Measurements from ENCODE around the gene VPS18. TPM values are rescaled to one million over a fixed set of nuclear protein-coding genes. Genes with fewer than 3 reads are reported as not detected.
A peak's percentile ranks its signal among the peaks of the same experiment; 100 is the strongest.

The VPS18 gene
- total RNA-seq, 1 experiment from 2014 or later: 23.8 TPM

DNA sequence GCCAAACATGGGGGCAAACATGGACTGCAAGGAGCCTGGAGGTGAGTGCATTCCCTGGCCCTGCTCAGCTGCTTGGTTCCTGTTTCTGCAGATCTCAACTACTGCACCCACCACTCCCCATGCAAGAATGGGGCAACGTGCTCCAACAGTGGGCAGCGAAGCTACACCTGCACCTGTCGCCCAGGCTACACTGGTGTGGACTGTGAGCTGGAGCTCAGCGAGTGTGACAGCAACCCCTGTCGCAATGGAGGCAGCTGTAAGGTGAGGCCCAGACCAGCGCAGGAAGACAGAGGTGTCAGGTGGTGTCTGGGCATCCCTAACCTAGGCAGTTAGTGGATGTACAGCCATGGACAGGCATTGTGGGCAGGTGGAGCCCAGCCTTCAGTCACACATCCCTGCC lies 40.2 kb downstream of the VPS18 start:
- Histone ChIP-seq H3K9me3 (ENCODE audit: low read depth, low read length, poor library complexity, severe bottlenecking) (no peaks in the 10 kb centered on the region), H3K36me3 (ENCODE audit: insufficient read depth, low read length, poor library complexity, severe bottlenecking) (no peaks in the 10 kb centered on the region), H3K4me1 (ENCODE audit: insufficient read depth, low read length, poor library complexity, severe bottlenecking) (peaks cover 25% of the 10 kb centered on the region), H3K27ac (ENCODE audit: low read depth, low read length, poor library complexity, severe bottlenecking) (no peak overlapping the region), H3K4me3 (ENCODE audit: low read depth, low read length, poor library complexity, severe bottlenecking) (no peak overlapping the region), H3K27me3 (replicated peaks; ENCODE audit: insufficient read depth, low read depth, low read length, poor library complexity) (peaks cover 19% of the 10 kb centered on the region)
- POLR2A ChIA-PET (ENCODE audit: low non-redundant PET): no interaction called here
- no peak for TF ChIP-seq EZH2 (IDR thresholded peaks at IDR 0.05; ENCODE audit: borderline replicate concordance, low read depth, low read length, poor library complexity, severe bottlenecking)
- no peak for TF ChIP-seq CTCF (conservative IDR thresholded peaks at IDR 0.05; ENCODE audit: low read depth, low read length)
- intact Hi-C loops (cut with micrococcal nuclease; ENCODE audit: unreplicated experiment): no loop called here
- no TSS peak for BruUV-seq (replicated peaks)
- DNase-seq (ENCODE audit: low spot score): no peak
- CTCF ChIA-PET: interaction anchor here (0.6 kb wide), 1 partner anchor 381 kb away, joined by 4 read pairs; no protein-coding TSS in a partner anchor

GRCh38 chr15:40936234-40936708 lies 42.0 kb downstream of the VPS18 start:
- Histone ChIP-seq H3K9me3 (ENCODE audit: low read depth, low read length, poor library complexity, severe bottlenecking) (no peaks in the 10 kb centered on the region), H3K27ac (ENCODE audit: low read depth, low read length, poor library complexity, severe bottlenecking) (no peak overlapping the region), H3K27me3 (replicated peaks; ENCODE audit: insufficient read depth, low read depth, low read length, poor library complexity) (peaks cover 1% of the 10 kb centered on the region), H3K4me3 (ENCODE audit: low read depth, low read length, poor library complexity, severe bottlenecking) (no peak overlapping the region), H3K36me3 (ENCODE audit: insufficient read depth, low read length, poor library complexity, severe bottlenecking) (no peaks in the 10 kb centered on the region), H3K4me1 (ENCODE audit: insufficient read depth, low read length, poor library complexity, severe bottlenecking) (peaks cover 25% of the 10 kb centered on the region)
- TF ChIP-seq CTCF (conservative IDR thresholded peaks at IDR 0.05; ENCODE audit: low read depth, low read length): no peak
- CTCF ChIA-PET: no interaction called here
- POLR2A ChIA-PET (ENCODE audit: low non-redundant PET): no interaction called here
- intact Hi-C loops (cut with micrococcal nuclease; ENCODE audit: unreplicated experiment): no loop called here
- DNase-seq (ENCODE audit: low spot score): no peak
- BruUV-seq (replicated peaks): no TSS peak

DNA sequence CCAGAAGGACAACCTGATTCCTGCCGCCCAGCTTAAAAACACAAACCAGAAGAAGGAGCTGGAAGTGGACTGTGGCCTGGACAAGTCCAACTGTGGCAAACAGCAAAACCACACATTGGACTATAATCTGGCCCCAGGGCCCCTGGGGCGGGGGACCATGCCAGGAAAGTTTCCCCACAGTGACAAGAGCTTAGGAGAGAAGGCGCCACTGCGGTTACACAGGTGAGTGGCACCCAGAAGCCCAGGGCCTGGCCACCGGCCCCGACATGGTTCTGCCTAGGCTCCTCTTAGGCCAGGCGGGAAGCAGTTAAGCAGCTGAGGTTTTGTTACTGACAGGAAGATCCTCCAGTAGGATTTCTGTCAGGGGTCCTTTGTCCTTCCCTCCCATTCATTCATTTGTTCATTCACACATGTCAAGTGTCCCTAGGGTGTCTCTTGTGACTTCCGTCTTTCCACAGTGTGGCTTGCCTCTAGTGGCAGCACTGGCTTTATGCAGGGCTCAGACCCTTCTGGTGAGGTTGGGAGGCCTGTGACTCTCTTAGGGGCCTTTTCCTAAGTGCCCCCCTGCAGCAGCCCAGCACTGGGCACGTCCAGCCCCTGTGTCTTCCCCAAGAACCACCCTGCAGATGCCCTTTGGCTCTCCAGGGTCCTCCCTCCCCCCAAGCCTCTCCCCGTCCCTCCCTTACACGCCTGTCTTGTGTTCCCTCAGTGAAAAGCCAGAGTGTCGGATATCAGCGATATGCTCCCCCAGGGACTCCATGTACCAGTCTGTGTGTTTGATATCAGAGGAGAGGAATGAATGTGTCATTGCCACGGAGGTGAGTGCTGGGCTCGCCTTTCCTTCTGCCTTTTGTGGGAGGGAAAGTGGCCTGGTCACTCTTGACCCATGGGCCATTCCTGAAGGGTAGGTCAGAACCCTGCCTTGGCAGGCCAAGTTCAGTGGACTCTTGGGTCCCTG lies 42.7 kb downstream of the VPS18 start:
- POLR2A ChIA-PET (ENCODE audit: low non-redundant PET): no interaction called here
- intact Hi-C loops (cut with micrococcal nuclease; ENCODE audit: unreplicated experiment): no loop called here
- H3K27me3 ChIP-seq (replicated peaks; ENCODE audit: insufficient read depth, low read depth, low read length, poor library complexity): no peaks in the 10 kb centered on the region

More for the DNA sequence above, 42.7 kb downstream of the VPS18 start:
- BruUV-seq (replicated peaks): no TSS peak
- Histone ChIP-seq H3K36me3 (ENCODE audit: insufficient read depth, low read length, poor library complexity, severe bottlenecking) (no peaks in the 10 kb centered on the region), H3K27ac (ENCODE audit: low read depth, low read length, poor library complexity, severe bottlenecking) (peak overlapping the region; percentile 21), H3K4me3 (ENCODE audit: low read depth, low read length, poor library complexity, severe bottlenecking) (no peak overlapping the region), H3K9me3 (ENCODE audit: low read depth, low read length, poor library complexity, severe bottlenecking) (no peaks in the 10 kb centered on the region), H3K4me1 (ENCODE audit: insufficient read depth, low read length, poor library complexity, severe bottlenecking) (peaks cover 29% of the 10 kb centered on the region)
- CTCF ChIA-PET: no interaction called here
- DNase-seq (ENCODE audit: low spot score): peak; percentile 87
- TF ChIP-seq EZH2 (IDR thresholded peaks at IDR 0.05; ENCODE audit: borderline replicate concordance, low read depth, low read length, poor library complexity, severe bottlenecking) (no peak), CTCF (conservative IDR thresholded peaks at IDR 0.05; ENCODE audit: low read depth, low read length) (peak; percentile 46; the same call in 1 of the 2 replicates)

Measured in A673 (cell line).